GM23248 (cell line): ENCODE data around the gene PRDM16. TPM values are rescaled to one million over a fixed set of nuclear protein-coding genes. Genes with fewer than 3 reads are reported as not detected.

Source experiments
- DNase-seq: peaks from one replicate; pipeline ENCODE4 v3.0.0-alpha.2; 2015
- H2AFZ ChIP-seq: fragments of 200-600 bp; sonication (generic); 2 replicates; pipeline ENCODE4 v1.6.1; 2016; ENCODE audit warnings: antibody characterized with exemption
- H3F3A ChIP-seq: fragments of 200-600 bp; sonication (generic); 2 replicates; pipeline ENCODE4 v1.6.1; 2016; ENCODE audit warnings: mild to moderate bottlenecking, antibody characterized with exemption, mixed run types; ENCODE audit not compliant: insufficient read depth
- H3K27ac ChIP-seq: fragments of 200-600 bp; sonication (generic); 2 replicates; pipeline ENCODE4 v1.5.1; 2016; ENCODE audit warnings: mild to moderate bottlenecking
- H3K27me3 ChIP-seq: fragments of 200-600 bp; sonication (generic); replicated peaks from 2 replicates; pipeline ENCODE4 v1.6.1; 2016; ENCODE audit warnings: mild to moderate bottlenecking; ENCODE audit not compliant: insufficient read depth
- H3K36me3 ChIP-seq: fragments of 200-600 bp; sonication (generic); 2 replicates; pipeline ENCODE4 v1.6.1; 2016; ENCODE audit warnings: low read depth, mild to moderate bottlenecking
- H3K4me1 ChIP-seq: fragments of 200-600 bp; sonication (generic); 2 replicates; pipeline ENCODE4 v1.6.1; 2016; ENCODE audit warnings: mild to moderate bottlenecking; ENCODE audit not compliant: insufficient read depth
- H3K4me2 ChIP-seq: fragments of 200-600 bp; sonication (generic); one replicate; pipeline ENCODE4 v1.6.1; 2016; ENCODE audit warnings: mild to moderate bottlenecking; ENCODE audit not compliant: unreplicated experiment
- H3K4me3 ChIP-seq: fragments of 200-600 bp; sonication (generic); 2 replicates; pipeline ENCODE4 v1.5.1; 2016; ENCODE audit warnings: mild to moderate bottlenecking
- H3K79me2 ChIP-seq: fragments of 200-600 bp; sonication (generic); 2 replicates; pipeline ENCODE4 v1.6.1; 2016; ENCODE audit warnings: mild to moderate bottlenecking; ENCODE audit not compliant: insufficient read depth
- H3K9ac ChIP-seq: fragments of 200-600 bp; sonication (generic); 2 replicates; pipeline ENCODE4 v1.6.1; 2016; ENCODE audit warnings: mild to moderate bottlenecking
- H3K9me2 ChIP-seq: fragments of 200-600 bp; sonication (generic); 2 replicates; pipeline ENCODE4 v1.6.1; 2016; ENCODE audit warnings: mixed run types, mild to moderate bottlenecking, moderate library complexity; ENCODE audit not compliant: insufficient read depth
- H3K9me3 ChIP-seq: fragments of 200-600 bp; sonication (generic); one replicate; pipeline ENCODE4 v1.6.1; 2017; ENCODE audit warnings: low read depth
- H4K20me1 ChIP-seq: fragments of 200-600 bp; sonication (generic); 2 replicates; pipeline ENCODE4 v1.6.0; 2016; ENCODE audit not compliant: insufficient read depth
- EZH2 ChIP-seq: fragments of 200-600 bp; sonication (generic); IDR thresholded peaks from 2 replicates; pipeline ENCODE4 v1.6.1; 2018; ENCODE audit warnings: antibody characterized with exemption, mild to moderate bottlenecking; ENCODE audit not compliant: insufficient read depth, poor library complexity, severe bottlenecking
- EZH2phosphoT487 ChIP-seq: fragments of 200-600 bp; sonication (generic); IDR thresholded peaks from 2 replicates; pipeline ENCODE4 v1.6.1; 2018; ENCODE audit warnings: antibody characterized with exemption, moderate library complexity, mild to moderate bottlenecking, low read depth; ENCODE audit not compliant: insufficient read depth
- WGBS, 2 experiments: methylation state at CpG; one replicate each; pipeline ENCODE4 v1.1.6; 2015 to 2017; ENCODE audit warnings: low lambda C conversion rate in 2 of 2, low coverage in 1 of 2; ENCODE audit errors: missing lambda C conversion rate in 2 of 2; 5-methylcytosine and 5-hydroxymethylcytosine counted together
- in situ Hi-C: fragments of 300-500 bp; cut with MboI; formaldehyde crosslinking; loops from 2 replicates; pipeline ENCODE4 v1.15.0; 2020
- polyA plus RNA-seq: library from polyadenylated mRNA; unstranded; fragments of >200 nt; fragmentation: Nextera tagmentation; extraction: Ambion mirVana; gene quantifications from 2 replicates; pipeline ENCODE4 v1.2.1, GENCODE V29; 2016
- total RNA-seq: library from RNA; depleted of rRNA; stranded (reverse); fragments of >200 nt; shearing (Covaris generic); gene quantifications from 2 replicates; pipeline ENCODE4 v1.2.3, GENCODE V29; 2014

PRDM16 gene
- total and polyA plus RNA-seq, 2 experiments from 2014 or later: 0.18 TPM; not detected in 1

DNA sequence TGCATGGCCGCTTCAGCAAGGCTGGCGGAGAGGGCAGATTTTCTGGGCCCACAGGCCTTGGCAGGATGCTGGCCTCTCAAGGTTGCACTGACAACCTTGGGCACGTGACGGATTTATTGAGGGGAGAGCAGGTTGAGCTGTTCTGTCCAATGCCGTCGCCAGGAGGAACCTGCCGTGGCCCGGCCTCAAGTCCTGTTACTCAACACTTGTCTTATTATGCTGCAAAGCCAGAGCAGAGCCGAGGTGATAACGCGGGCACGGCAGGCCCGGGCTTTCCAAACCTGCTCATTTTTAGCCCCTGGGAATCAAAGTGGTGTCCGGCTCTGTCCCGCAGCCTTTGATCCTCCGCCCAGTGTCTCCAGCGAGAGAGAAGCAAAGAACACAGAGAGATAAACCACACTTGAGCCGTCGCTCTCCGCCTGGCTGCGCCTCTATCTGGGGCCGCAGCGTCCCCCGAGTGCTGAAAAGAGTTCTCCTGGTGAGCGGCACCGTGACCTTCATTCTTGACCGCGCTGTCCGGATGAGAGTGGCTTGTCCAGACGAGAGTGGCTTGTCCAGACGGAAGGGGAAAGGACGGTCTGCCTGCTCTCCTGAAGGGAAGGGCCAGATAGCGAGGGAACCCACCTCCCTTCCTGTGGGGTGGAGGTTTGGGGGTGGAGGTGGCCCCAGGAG lies 223.2 kb downstream of the PRDM16 start:
- H3K9me2 ChIP-seq: no peaks in the 10 kb centered on the region
- H4K20me1 ChIP-seq: no peaks in the 10 kb centered on the region
- H3K9ac ChIP-seq: no peak overlapping the region
- H3K27ac ChIP-seq: no peak overlapping the region
- H3K9me3 ChIP-seq: no peaks in the 10 kb centered on the region
- no peaks in the 10 kb centered on the region for H3K36me3 ChIP-seq
- no peaks in the 10 kb centered on the region for H3F3A ChIP-seq
- no peak overlapping the region for H3K4me2 ChIP-seq
- no peaks in the 10 kb centered on the region for H3K4me1 ChIP-seq
- no peak overlapping the region for H2AFZ ChIP-seq
- H3K27me3 ChIP-seq: peaks cover 56% of the 10 kb centered on the region
- no peak overlapping the region for H3K4me3 ChIP-seq
- no peaks in the 10 kb centered on the region for H3K79me2 ChIP-seq
- WGBS, 2 experiments: 64 to 69% methylated on average over 30 to 33 of the region's 33 CpGs
- in situ Hi-C loops: no loop called here
- DNase-seq: no peak
- no peak for TF ChIP-seq EZH2
- TF ChIP-seq EZH2phosphoT487: no peak

DNA sequence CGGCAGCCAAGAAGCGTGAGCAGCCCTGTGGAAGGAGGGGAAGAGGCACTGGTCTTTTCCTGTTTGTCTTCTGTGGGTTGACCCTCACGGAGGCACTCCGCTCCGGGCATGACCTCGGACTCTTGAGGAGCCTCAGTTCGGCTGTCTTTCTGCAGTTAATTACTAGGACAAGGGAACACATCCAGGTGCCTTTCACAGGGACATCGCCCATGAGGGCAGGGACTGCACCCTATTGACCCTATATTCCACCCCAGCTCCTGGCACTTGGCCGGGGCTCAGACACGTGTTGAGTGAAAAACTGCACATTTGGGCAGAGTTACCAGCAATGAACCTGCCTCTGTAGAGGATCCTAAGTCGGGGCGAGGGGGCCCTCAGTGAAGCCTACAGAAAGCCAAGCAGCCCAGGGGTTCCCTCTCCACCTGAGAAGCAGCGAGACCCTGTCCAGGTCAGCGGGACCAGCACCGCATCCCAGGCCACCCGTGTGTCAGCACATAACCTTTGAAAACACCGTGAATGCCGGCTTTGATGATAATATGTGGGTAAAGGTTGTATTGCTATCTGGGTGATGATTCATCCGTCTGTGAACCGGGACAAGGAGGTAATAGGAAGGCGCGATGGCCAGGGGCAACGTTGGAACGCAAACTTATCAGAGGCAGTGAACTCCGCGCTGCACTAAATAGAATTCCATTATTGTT lies 224.0 kb downstream of the PRDM16 start:
- peaks cover 60% of the 10 kb centered on the region for H3K27me3 ChIP-seq
- no peak overlapping the region for H3K4me3 ChIP-seq
- H3F3A ChIP-seq: no peaks in the 10 kb centered on the region
- H3K4me1 ChIP-seq: no peaks in the 10 kb centered on the region
- H3K79me2 ChIP-seq: no peaks in the 10 kb centered on the region
- H3K9ac ChIP-seq: no peak overlapping the region
- no peaks in the 10 kb centered on the region for H3K9me2 ChIP-seq
- no peaks in the 10 kb centered on the region for H3K36me3 ChIP-seq
- in situ Hi-C loops: no loop called here
- WGBS, 2 experiments: 68 to 69% methylated on average over 26 of the region's 26 CpGs
- H2AFZ ChIP-seq: no peak overlapping the region
- DNase-seq: no peak
- no peaks in the 10 kb centered on the region for H3K9me3 ChIP-seq
- TF ChIP-seq EZH2phosphoT487 (no peak), EZH2 (no peak)
- no peaks in the 10 kb centered on the region for H4K20me1 ChIP-seq
- no peak overlapping the region for H3K27ac ChIP-seq
- no peak overlapping the region for H3K4me2 ChIP-seq

GRCh38 chr1:3293563-3294080 lies 224.6 kb downstream of the PRDM16 start:
- WGBS, 2 experiments: 60 to 67% methylated on average over 23 of the region's 23 CpGs
- no peak overlapping the region for H3K9ac ChIP-seq
- no peaks in the 10 kb centered on the region for H3F3A ChIP-seq
- H4K20me1 ChIP-seq: no peaks in the 10 kb centered on the region
- TF ChIP-seq EZH2 (no peak), EZH2phosphoT487 (no peak)
- no peaks in the 10 kb centered on the region for H3K4me1 ChIP-seq
- H3K4me3 ChIP-seq: no peak overlapping the region
- H3K36me3 ChIP-seq: no peaks in the 10 kb centered on the region
- H3K9me3 ChIP-seq: no peaks in the 10 kb centered on the region
- H3K9me2 ChIP-seq: no peaks in the 10 kb centered on the region
- in situ Hi-C loops: no loop called here
- H3K79me2 ChIP-seq: no peaks in the 10 kb centered on the region
- H3K27me3 ChIP-seq: peaks cover 58% of the 10 kb centered on the region
- no peak overlapping the region for H3K4me2 ChIP-seq
- H3K27ac ChIP-seq: no peak overlapping the region
- H2AFZ ChIP-seq: no peak overlapping the region
- no peak for DNase-seq

DNA sequence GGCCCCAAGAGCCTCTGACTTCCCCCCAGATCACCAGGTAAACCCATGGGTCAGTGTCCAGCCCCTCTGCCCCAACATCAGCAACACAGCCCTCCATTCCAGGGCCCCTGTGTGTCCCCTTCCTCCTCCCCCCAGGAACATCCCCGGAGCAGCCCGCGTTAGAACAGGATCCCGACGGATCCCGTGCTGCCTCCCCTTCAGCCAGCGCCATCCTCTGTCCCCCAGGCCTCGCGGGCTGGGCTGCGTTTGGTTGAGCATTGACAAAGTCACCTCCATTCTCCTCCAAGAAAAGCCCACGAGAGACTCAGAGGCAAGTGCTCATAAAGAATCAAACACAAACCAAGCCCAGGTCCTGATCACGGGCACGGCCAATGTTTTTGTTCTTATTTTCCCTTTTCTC lies 225.4 kb downstream of the PRDM16 start:
- Histone ChIP-seq H2AFZ (no peak overlapping the region), H3K27me3 (peaks cover 58% of the 10 kb centered on the region), H3F3A (no peaks in the 10 kb centered on the region), H3K27ac (no peak overlapping the region), H3K9me3 (no peaks in the 10 kb centered on the region), H3K9ac (no peak overlapping the region), H3K36me3 (no peaks in the 10 kb centered on the region), H3K4me1 (no peaks in the 10 kb centered on the region), H4K20me1 (no peaks in the 10 kb centered on the region), H3K4me3 (no peak overlapping the region), H3K9me2 (no peaks in the 10 kb centered on the region), H3K79me2 (no peaks in the 10 kb centered on the region), H3K4me2 (no peak overlapping the region)
- DNase-seq: no peak
- TF ChIP-seq EZH2 (no peak), EZH2phosphoT487 (no peak)
- in situ Hi-C loops: no loop called here
- 40 to 47% methylated on average over 12 to 13 of the region's 13 CpGs for WGBS, 2 experiments
